Prostate gland (tissue), 2 donors: ENCODE measurements around the gene TMEM232.

ENCODE experiments used
- CTCF ChIP-seq, 4 experiments: fragments of 200-600 bp in 2 of 4; fragments of 450-650 bp in 2 of 4; sonication (generic) in 2 of 4; IDR thresholded peaks; 1 replicate in 3 of 4; 2 replicates in 1 of 4; pipeline ENCODE4 v1.5.1; 2016 to 2019; ENCODE audit warnings: antibody characterized with exemption in 4 of 4, mild to moderate bottlenecking in 2 of 4, moderate library complexity in 2 of 4
- POLR2AphosphoS5 ChIP-seq: sonication (generic); formaldehyde crosslinking; IDR thresholded peaks from one replicate; pipeline ENCODE4 v1.6.1; 2017; ENCODE audit warnings: antibody characterized with exemption

- TF ChIP-seq CTCF (IDR thresholded peaks at IDR 0.05) (no peak), POLR2AphosphoS5 (no peak)
These were observed 178.3 kb downstream of the TMEM232 start for GRCh38 chr5:110548171-110548570.
